Measurements from ENCODE around the gene WAPL. TPM values are rescaled to one million over a fixed set of nuclear protein-coding genes. Genes with fewer than 3 reads are reported as not detected.

Gene WAPL
- total and polyA plus RNA-seq, 2 of the 13 experiments (the other 11 are each of a cell fraction or from before 2014, with no cell fraction given) = 13.2 to 43.5 TPM

GRCh38 chr10:86440874-86441843, 80.4 kb downstream of the WAPL start (continued):
- TF ChIP-seq ZGPAT (CRISPR knock-in tag; IDR thresholded peaks at IDR 0.05) (peak; percentile 80), ZNF460 (CRISPR knock-in tag; IDR thresholded peaks at IDR 0.05; ENCODE audit: borderline replicate concordance) (no peak), IRF2 (CRISPR knock-in tag; IDR thresholded peaks at IDR 0.05) (peak; percentile 29; the same call in 1 of the 2 replicates), AHR (CRISPR knock-in tag; IDR thresholded peaks at IDR 0.05) (no peak), ZNF503 (CRISPR knock-in tag; IDR thresholded peaks at IDR 0.05) (peak; percentile 65; the same call in 1 of the 2 replicates), NCOA1 (CRISPR knock-in tag; IDR thresholded peaks at IDR 0.05) (peak; percentile 48; the same call in 1 of the 2 replicates), ZNF770 (CRISPR knock-in tag; IDR thresholded peaks at IDR 0.05) (peak; percentile 51; the same call in 1 of the 2 replicates), TERF1 (CRISPR knock-in tag; IDR thresholded peaks at IDR 0.05) (no peak), ZMYM4 (CRISPR knock-in tag; IDR thresholded peaks at IDR 0.05) (peak; percentile 37; the same call in 1 of the 2 replicates), FOSL1 (CRISPR knock-in tag; IDR thresholded peaks at IDR 0.05; ENCODE audit: borderline replicate concordance) (peak; percentile 78), FOXK2 (IDR thresholded peaks at IDR 0.05) (no peak), ARNT (IDR thresholded peaks at IDR 0.05) (no peak), ZNF136 (CRISPR knock-in tag; IDR thresholded peaks at IDR 0.05; ENCODE audit: low read depth) (no peak)
- TF ChIP-seq, protein P1, sequence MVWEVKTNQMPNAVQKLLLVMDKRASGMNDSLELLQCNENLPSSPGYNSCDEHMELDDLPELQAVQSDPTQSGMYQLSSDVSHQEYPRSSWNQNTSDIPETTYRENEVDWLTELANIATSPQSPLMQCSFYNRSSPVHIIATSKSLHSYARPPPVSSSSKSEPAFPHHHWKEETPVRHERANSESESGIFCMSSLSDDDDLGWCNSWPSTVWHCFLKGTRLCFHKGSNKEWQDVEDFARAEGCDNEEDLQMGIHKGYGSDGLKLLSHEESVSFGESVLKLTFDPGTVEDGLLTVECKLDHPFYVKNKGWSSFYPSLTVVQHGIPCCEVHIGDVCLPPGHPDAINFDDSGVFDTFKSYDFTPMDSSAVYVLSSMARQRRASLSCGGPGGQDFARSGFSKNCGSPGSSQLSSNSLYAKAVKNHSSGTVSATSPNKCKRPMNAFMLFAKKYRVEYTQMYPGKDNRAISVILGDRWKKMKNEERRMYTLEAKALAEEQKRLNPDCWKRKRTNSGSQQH (CRISPR knock-in tag; IDR thresholded peaks at IDR 0.05; ENCODE audit: low read depth) = 0 out of 2 replicates have a peak, but pooled peaks have one; percentile 57
- TF ChIP-seq, protein P2, sequence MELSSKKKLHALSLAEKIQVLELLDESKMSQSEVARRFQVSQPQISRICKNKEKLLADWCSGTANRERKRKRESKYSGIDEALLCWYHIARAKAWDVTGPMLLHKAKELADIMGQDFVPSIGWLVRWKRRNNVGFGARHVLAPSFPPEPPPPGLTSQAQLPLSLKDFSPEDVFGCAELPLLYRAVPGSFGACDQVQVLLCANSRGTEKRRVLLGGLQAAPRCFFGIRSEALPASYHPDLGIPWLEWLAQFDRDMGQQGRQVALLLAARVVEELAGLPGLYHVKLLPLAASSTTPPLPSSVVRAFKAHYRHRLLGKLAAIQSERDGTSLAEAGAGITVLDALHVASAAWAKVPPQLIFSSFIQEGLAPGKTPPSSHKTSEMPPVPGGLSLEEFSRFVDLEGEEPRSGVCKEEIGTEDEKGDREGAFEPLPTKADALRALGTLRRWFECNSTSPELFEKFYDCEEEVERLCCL (CRISPR knock-in tag; IDR thresholded peaks at IDR 0.05; ENCODE audit: borderline replicate concordance) = 0 out of 2 replicates have a peak, but pooled peaks have one; percentile 38
- TF ChIP-seq, protein P3, sequence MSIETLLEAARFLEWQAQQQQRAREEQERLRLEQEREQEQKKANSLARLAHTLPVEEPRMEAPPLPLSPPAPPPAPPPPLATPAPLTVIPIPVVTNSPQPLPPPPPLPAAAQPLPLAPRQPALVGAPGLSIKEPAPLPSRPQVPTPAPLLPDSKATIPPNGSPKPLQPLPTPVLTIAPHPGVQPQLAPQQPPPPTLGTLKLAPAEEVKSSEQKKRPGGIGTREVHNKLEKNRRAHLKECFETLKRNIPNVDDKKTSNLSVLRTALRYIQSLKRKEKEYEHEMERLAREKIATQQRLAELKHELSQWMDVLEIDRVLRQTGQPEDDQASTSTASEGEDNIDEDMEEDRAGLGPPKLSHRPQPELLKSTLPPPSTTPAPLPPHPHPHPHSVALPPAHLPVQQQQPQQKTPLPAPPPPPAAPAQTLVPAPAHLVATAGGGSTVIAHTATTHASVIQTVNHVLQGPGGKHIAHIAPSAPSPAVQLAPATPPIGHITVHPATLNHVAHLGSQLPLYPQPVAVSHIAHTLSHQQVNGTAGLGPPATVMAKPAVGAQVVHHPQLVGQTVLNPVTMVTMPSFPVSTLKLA (IDR thresholded peaks at IDR 0.05) = peak; percentile 6; the same call in 1 of the 2 replicates
